Inferior parietal cortex (tissue), 1 donor: ENCODE data around the gene DLGAP1.
"Not testable (repeated sequence)": the region's sequence is repeated elsewhere in the genome, so short reads cannot be mapped to it uniquely, and the experiment has no call there.

ENCODE experiments used
- DNase-seq: peaks from one replicate; pipeline ENCODE4 v3.0.0-alpha.2; 2016; ENCODE audit errors: extremely low spot score

Gene DLGAP1

DNA sequence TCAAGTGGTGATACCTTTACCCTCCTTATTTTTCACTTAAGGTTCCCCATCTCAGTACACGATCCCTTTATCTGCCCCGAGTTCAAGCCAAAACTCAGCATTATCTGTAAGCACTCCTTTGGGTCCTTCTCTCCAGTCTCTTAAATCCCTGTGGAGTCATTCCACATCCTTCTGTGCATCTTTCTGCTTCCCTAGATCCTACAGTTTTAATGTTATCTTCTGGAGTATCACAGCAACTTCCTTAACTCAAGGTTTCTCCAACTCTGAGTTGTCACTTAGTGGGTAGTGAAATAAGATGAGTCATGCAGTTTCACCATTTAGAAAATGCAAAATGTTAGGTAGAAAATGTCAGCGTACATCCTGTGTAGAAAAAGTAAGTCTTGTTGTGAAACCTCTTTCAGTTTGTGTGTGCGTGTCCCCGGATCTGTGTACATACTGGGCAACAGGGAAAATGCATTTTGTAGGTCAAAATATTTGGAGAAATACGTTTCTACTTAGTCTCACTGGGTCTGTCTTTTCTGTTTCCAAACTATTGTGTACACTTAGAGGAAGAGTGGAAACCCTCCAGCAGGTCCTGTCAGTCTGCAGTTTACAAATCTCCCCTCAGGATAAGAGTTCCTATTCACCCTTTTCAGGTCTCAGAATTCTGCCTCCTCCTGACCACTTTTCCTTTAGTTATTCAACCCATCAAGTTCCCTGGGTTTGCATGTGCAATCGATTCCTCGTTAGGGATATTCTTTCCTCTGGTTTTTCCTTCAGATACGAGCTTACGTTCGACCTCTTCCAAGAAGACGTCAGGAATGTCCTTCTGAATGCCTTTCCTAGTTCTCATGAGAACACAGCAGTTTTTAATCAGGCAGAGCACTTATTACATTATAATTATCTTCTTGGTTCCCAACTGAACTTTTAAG is 850.4 kb downstream of the DLGAP1 start:
- DNase-seq = peak; percentile 64

DNA sequence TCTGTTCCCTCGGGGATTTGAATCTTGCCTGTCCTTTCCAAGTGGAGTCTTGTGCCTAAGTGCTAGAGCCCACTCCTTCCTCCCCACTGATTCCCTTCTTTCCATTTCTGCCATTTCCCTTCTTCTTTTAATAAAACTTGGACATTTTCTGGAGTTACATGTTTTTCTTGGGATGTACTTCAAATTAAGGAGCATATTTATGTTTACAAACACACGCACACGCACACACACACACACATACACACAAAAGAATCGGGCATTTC is 850.9 kb downstream of the DLGAP1 start:
- DNase-seq = no peak

DNA sequence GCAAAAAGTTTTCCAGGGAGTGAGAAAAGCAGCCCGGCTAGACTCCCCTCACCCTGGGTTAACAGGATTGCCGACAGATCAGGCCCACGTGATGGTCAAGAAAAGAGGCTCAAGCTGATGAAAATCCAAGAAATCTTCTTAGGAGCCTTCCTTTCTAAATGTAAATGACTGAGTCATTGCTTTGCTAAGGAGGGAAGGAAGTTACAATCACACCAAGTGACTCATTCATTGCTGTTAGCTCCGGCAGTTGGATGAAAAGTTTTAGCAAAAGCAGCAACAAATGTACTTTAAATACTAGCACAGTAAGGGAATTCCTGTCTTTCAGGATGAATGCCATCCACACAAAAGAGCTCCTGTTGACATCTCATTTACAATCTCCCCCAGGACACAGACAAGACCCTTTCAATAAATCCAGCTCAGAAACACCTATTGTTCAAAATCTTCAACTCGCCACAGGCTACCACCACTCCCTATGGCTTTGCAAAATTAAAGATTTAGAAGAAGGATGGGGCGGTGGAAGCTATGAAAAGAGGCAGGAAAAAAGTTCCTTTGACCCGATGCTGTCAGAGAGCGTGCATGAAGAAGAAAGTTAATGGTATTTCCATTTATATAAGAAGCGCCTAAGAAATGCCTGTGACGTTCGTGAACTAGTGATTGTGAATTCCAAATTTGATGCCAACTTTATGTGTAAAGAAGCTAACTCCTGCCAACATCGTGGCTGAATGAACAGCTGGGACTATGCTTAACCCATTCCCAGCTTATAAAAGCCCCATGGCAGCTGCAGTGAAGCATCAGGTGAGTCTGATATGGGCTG is 851.5 kb downstream of the DLGAP1 start:
- DNase-seq = peak; percentile 77

DNA sequence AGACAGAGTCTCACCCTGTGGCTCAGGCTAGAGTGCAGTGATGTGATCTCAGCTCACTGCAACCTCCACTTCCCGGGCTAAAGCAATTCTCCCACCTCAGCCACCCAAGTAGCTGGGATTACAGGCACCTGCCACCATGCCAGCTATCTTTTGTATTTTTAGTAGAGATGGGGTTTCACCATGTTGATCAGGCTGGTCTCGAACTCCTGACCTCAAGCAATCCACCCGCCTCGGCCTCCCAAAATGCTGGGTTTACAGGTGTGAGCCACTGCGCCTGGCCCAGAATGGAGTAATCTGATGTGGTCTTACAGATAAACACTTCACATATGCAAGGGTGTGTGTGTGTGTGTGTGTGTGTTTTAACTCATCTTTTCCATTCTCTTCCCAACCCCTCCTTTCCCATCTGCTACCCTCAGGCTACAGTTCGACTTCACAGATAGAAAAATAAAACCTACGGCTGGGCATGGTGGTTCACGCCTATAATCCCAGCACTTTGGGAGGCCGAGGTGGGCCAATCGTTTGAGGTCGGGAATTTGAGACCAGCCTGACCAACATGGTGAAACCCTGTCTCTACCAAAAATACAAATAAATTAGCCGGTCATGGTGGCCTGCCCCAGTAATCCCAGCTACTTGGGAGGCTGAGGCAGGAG is 853.9 kb downstream of the DLGAP1 start:
- not testable (repeated sequence) for DNase-seq

DNA sequence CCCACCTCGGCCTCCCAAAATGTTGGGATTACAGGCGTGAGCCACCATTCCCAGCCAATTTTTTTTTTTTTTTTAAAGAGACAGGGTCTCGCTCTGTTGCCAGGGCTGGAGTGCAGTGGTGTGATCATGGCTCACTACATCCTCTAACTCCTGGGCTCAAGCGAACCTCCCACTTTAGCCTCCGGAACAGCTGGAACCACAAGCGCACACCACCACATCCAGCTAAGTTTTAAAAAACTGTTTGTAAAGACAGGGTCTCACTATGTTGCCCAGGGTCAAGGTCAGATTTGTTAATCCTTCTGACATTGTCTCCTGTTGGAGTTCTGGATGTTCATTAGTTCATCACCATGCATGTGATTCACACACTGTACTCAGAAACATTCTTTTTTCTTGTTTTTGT is 855.2 kb downstream of the DLGAP1 start:
- no peak for DNase-seq

DNA sequence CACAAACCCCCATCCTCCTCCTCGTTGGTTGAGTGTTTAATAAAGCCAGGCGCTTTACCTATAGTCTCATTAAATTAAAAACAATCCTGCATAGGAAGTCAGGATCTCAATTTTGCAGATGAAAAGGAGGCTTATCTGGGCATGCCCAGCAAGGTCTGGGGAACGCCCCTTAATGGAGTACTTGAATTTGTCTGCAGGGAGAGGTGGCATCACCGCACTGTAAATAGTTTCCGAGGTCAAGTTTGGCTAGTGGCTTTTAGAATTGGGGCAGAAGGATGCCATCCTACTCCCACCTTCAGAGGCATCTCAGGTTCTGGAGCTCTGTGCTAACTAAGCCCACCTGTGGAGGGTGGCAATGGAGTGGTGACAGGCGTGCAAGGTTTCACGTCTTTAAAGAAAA is 855.9 kb downstream of the DLGAP1 start:
- DNase-seq = no peak

DNA sequence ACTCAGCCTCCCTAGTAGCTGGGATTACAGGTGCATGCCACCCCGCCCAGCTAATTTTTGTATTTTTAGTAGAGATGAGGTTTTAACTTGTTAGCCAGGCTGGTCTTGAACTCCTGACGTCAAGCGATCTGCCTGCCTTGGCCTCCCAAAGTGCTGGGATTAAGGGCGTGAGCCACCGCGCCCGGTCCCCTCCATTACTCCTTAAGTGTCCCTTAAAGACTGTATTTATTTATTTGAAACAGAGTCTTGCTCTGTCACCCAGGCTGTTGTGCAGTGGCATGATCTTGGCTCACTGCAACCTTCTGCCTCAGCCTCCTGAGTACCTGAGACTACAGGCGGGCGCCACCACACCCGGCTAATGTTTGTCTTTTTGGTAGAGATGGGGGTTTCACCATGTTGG is 856.5 kb downstream of the DLGAP1 start:
- no peak for DNase-seq

DNA sequence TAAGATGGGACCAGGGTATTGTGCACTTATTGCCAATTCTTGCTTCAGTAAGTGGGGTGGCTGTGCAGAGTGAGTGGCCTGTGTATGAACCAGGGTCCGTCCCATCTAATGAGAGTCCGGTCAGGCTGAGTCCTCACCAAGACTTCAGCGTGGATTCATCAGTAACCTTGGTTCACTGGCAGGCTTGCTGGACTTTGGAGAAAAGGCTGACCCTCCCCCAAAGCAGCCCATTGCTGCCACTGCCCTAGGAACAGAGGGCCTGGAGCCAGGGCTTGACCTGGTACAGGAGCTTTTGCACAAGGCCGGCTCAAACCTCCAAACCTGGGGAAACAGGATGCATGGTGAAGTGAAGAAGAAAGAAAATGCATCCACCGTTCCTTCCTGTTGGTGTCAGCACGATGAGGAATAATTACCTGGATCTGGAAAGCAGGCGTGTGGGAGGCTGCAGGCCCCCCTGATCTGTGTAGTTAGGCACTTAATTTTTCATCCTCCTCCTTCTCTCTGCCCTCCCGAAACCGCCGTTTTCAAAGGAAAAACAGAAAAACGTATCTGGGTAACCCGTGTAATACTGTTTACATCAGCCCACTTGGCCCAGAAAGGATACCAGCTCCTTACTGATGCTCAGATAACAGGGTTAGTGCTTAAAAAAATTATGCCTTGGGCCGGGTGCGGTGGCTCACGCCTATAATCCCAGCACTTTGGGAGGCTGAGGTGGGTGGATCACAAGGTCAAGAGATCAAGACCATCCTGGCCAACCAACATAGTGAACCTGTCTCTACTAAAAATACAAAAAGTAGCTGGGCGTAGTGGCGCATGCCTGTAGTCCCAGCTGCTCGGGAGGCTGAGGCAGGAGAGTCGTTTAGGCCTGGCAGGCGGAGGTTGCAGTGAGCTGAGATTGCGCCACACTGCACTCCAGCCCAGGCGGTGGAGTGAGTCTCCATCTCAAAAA is 857.4 kb downstream of the DLGAP1 start:
- no peak for DNase-seq

DNA sequence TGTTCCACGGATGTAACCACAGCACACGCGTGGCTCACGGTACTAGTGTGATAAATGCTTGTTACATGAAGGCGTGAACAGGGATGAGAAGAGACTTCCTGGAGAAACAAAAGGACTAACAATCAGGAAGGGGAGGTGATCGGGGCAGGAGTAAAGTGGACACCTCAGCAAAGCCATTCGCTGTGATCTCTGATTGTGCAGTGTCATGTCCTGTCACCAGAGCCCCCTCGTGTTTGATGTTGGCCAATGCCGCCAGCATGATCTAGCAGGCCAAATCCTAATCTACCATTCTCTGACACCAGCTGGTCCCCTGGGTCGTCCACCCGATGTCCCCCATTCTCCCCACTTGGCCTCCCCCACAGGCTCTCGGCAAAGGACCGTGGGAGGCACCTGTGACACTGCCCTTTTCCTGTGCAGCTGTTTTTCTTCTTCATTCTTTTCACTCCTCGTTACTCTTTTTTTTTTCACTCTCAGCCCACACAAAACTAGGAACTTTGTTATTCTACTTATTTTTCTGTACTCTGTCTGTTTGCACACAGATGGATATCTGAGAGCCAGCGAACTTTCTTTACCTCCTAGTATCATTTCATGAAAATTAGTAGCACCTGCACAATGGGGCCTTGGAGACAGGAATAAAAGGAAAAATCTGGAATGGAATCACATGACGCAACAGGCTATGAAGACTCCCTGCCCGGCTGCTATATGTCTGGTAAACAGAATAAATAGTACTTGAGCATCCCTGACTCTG is 858.3 kb downstream of the DLGAP1 start:
- DNase-seq = peak; percentile 69

DNA sequence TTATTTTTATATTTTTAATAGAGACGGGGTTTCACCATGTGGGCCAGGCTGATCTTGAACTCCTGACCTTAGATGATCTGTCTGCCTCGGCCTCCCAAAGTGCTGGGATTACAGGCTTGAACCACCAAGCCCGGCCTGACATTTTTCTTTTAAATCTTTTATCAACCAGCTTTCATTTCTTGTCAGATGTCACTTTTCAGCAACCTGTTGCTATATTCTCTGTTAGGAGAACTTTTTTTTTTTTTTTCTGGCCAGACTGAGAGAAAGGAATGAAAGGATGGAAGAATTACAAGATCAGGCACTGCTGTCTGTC is 858.8 kb downstream of the DLGAP1 start:
- DNase-seq = no peak

DNA sequence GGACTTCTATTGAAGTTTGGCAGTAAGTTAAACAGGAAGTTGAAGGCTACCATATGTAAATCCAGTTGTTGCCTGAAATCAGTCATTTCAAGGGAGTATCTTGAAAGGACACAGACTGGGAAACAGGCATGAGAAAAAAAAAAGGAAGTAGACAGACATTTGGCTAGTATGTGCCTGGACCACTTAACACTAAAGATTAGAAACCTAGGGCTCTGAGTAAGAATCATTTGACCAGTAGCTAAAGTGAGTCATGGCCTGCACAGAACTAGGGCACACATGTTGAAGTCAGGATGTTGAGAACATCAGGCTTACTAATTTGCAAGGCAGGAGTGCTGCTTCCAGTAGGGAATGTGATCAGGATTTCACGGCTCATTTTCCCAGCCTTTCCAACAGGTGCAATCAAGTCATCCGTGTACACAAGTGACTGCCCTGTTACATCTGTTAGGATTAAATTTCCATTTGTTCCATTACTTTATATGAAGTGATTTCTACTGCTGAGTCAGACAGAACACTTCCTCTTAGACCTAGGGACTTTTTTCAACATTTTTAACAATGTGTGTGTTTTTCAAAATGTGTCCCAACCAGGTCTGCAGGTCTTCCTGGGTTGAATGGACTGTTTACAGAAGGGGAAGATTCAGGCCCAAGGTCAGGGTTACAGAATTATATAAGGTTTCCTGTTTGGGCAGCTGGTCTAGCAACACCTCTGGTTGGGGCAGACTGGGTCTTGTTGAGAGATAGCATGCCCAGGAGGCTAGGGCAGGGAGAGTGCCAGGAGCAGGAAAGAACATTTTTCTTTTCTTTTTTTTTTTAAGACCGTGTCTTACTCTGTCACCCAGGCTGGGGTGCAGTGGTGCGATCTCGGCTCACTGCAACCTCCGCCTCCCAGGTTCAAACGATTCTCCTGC is 859.5 kb downstream of the DLGAP1 start:
- peak; percentile 63 for DNase-seq

DNA sequence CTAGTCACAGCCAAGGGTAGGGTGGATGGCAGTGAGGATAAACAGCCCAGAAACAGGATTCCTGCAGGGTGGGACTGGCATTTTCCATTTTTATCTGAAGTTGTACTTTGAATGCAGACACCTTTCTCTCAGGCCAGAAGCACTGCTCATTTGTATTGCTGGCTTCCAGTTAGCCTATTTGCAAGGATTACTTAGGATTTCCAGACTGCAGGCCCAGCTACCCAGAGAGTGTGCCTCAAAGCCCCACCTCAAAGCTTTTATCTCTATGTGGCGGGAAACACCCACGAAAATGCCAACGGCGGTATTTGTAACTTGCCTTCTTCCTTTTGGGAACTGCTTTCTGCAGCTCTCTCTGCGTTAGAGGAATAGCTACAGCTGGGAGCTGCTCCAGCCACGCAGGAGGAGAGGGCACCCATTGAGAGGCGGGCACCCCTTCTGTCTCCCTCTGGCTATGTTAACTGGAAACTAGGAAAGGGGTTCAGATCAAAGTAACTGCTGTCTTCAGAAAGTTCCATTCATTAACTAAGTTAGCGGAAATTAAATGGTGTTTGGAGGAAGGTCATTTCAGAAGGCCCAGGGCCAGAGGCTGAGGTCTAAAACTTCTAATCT is 860.2 kb downstream of the DLGAP1 start:
- peak; percentile 56 for DNase-seq

DNA sequence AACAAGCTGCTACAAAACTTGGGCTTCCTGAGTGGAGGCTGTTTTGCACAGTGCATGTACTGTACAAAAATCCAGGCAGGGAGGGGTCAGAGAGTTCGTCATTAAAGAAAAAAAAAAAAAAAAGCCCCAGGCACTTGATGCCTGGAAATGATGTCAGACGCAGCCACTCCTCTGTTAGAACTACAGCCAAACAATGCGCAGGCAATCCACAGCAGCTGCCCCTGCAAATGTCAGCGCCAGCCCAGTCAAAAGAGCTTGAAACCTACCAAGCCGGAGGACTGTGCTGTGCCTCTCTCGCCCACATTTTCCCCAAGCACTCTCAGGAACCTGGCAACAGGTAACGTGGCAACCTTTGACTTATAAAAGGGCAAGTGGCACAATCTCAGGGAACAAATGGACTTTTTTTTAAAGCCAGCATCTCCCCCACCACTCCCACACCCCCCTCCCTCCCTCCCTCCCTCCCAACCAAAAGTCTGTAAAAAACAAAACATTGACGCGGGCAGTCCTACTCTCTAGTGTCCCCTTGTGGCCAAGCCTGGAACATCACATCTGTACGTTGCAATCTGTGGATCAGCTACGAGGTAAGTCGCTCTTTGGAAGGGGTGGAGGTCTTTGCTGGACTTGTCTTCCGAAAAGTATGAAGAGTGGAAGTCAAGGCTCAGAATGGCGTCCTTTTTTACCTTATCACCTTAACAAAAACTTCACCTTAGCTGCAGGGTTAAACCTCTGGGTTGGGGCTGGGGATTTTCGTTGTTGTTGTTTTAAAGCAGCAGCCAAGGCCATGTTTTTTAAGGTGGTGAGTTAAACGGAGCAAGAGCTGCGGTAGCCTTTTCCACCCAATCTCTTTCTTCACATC is 861.0 kb downstream of the DLGAP1 start:
- peak; percentile 96 for DNase-seq

DNA sequence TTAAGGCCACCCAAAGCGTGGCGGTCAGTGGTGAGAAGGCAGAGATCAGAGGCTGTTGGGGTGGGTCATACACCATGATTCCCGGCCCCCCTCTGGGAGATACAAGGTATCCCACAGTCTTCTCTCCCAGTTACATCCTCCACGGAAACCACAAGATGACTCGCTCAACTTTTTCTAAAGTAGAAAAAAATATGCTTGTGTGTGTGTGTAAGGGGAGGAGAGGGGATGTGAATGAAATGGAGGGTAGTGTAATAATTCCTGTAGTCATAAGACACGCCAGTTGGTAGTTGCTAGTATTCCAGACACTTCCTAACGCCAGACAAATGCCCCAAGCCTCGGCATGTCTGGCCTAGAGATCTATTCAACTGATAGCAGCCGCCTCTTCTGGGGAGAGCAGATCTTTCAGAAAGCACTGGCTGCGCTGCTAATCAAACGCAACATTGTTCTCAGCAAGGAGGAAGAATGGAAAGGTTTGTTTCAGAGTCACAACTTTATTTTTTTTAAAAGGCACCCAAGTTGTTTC is 861.7 kb downstream of the DLGAP1 start:
- DNase-seq = no peak

DNA sequence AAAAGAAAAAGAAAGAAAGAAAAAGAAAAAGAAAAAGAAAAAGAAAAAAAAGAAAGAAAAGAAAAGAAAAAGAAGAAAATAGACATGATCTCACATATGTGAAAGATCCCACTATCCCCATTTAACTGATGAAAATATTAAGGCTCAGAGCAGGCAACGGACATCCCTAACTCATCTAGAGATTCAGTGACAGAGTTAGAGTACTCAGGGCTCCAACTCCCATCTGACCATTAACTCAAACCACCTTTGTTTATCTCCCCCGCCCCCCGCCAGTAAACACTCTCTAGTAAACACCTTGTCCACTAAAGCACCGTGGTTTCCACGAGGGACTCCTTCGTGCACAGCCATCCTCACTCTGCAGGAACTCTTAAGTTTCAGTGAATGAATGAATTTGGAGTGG is 862.2 kb downstream of the DLGAP1 start:
- DNase-seq = no peak

DNA sequence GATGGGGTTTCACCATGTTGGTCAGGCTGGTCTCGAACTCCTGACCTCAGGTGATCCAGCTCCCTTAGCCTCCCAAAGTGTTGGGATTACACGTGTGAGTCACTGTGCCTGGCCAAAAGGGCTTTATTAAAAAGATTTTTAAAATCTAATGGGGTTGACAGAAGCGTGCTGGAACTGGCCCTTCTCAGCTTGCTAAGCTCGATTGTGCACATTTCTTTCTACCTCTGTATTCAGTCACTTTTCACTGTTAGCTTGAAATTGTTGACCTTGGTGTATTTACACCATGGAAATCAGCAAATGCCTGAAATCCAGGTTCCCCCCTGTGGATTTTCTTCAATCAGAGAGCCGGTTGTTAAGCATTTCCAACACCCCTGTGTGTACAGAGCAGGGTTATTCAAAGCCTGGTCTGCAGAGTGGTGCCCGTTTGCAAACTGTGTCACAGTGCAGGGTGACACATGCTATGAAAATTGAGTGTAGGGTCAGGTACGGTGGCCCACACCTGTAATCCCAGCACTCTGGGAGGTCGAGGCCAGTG is 864.9 kb downstream of the DLGAP1 start:
- no peak for DNase-seq

DNA sequence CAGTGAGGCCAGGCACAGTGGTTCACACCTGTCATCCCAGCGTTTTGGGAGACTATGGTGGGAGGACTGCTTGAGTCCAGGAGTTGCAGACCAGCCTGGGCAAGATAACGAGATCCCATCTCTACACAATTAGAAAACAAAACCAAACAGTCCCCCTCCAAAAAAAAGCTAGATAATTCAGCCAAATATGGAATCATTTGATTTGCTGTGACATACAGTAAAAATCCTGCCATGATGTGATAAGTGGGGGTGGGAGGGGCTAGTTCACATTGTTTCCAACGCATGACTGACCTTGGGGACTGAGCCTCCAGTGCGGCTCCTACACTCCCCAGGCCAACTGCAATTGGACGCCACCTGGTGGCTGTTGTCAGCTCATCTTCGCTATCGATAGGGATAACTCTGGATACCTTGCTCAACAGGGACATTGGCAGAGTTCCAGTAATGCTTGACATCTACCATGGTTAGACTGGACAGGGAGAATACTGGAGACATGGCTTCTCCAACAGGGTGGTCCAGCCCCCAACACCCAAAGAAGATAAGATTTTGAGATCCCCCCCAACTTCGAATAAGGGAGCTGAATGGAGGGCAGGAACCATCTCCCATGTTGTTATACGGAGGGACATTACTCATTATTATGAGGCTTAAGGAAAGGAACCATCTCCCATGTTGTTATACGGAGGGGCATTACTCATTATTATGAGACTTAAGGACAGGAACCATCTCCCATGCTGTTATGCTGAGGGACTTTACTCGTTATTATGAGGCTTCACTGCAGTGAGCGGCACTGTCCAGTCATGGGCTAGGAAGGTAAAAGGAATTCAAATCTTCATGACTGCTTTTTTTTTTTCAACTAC is 869.2 kb downstream of the DLGAP1 start:
- peak; percentile 83 for DNase-seq
